H1 (cell line): ENCODE data around the gene NCAM1.

ENCODE experiments used
- CEBPB ChIP-seq: IDR thresholded peaks from 2 replicates; pipeline ENCODE4 v1.6.1; 2012; ENCODE audit warnings: low read depth, low read length
- EZH2 ChIP-seq: fragments of 200-600 bp; sonication (generic); IDR thresholded peaks from 2 replicates; pipeline ENCODE4 v1.7.1; 2012; ENCODE audit warnings: low read depth, mild to moderate bottlenecking, moderate library complexity, low read length, inconsistent platforms; ENCODE audit not compliant: severe bottlenecking
- GABPA ChIP-seq: IDR thresholded peaks from 2 replicates; pipeline ENCODE4 v1.6.1; 2011; ENCODE audit warnings: mild to moderate bottlenecking, low read length, moderate library complexity, borderline replicate concordance; ENCODE audit not compliant: insufficient read depth
- POU5F1 ChIP-seq: IDR thresholded peaks from 2 replicates; pipeline ENCODE4 v1.6.1; 2011; ENCODE audit warnings: low read depth, mild to moderate bottlenecking, low read length, moderate library complexity
- RFX5 ChIP-seq: IDR thresholded peaks from 2 replicates; pipeline ENCODE4 v1.6.1; 2011; ENCODE audit warnings: low read depth, low read length, improper control_type of control experiment, borderline replicate concordance
- TF ChIP-seq, protein P1 (sequence below), 3 experiments: IDR thresholded peaks; 1 replicate in 2 of 3; 2 replicates in 1 of 3; pipeline versions ENCODE4 v1.5.1 to v1.6.1; 2011; ENCODE audit warnings: low read length in 3 of 3, mild to moderate bottlenecking in 3 of 3, inconsistent platforms in 2 of 3, low read depth in 1 of 3, moderate library complexity in 1 of 3; ENCODE audit not compliant: insufficient read depth in 1 of 3; ENCODE audit errors: control extremely low read depth in 1 of 3

DNA sequence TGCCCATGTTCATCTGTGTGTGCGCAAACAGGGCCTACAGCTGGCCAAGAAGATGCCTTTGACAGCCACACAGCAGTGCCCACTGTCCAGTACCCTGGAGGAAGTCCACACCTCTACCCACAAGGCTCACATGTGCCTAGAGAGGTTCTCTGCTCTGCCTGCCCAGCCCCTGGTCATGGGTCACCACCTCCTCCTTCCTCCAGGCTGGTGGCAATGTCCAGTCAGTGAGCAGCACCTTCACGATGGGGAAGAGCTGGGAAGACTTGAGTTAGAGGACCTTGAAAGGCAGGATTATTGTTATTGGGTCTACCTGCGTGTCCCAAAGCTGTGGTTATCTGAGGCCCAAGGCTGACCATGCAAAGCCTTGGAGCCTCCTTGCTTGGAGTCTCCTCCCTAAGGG, 324.8 kb downstream of the NCAM1 start:
- TF ChIP-seq, protein P1, sequence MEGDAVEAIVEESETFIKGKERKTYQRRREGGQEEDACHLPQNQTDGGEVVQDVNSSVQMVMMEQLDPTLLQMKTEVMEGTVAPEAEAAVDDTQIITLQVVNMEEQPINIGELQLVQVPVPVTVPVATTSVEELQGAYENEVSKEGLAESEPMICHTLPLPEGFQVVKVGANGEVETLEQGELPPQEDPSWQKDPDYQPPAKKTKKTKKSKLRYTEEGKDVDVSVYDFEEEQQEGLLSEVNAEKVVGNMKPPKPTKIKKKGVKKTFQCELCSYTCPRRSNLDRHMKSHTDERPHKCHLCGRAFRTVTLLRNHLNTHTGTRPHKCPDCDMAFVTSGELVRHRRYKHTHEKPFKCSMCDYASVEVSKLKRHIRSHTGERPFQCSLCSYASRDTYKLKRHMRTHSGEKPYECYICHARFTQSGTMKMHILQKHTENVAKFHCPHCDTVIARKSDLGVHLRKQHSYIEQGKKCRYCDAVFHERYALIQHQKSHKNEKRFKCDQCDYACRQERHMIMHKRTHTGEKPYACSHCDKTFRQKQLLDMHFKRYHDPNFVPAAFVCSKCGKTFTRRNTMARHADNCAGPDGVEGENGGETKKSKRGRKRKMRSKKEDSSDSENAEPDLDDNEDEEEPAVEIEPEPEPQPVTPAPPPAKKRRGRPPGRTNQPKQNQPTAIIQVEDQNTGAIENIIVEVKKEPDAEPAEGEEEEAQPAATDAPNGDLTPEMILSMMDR (IDR thresholded peaks at IDR 0.05; ENCODE audit: control extremely low read depth in 1 of 3, insufficient read depth in 1 of 3, low read depth in 1 of 3, low read length in 3 of 3) = no peak
- TF ChIP-seq EZH2 (no peak), POU5F1 (no peak), CEBPB (no peak), GABPA (no peak), RFX5 (no peak)
